IMR-90 (cell line): ENCODE measurements around the gene OSBPL9. TPM values are rescaled to one million over a fixed set of nuclear protein-coding genes. Genes with fewer than 3 reads are reported as not detected.

Experiments
- ATAC-seq: fragments of 200-7000 bp; cut with Tn5 transposase; 2 replicates; pipeline ENCODE4 v1.9.1; 2020; ENCODE audit warnings: low read depth, mild to moderate bottlenecking, moderate library complexity
- BruUV-seq: library from RNA; stranded (reverse); fragments of 400-500 nt; replicated peaks from 2 replicates; lab custom pipeline; 2021; lab: Mats Ljungman, UMichigan
- CTCF ChIA-PET: fragments of 300-600 bp; formaldehyde crosslinking; extraction: SDS; loops from one replicate; lab custom pipeline; 2021; ENCODE audit warnings: antibody characterized with exemption; lab: Yijun Ruan, JAX
- POLR2A ChIA-PET: fragments of 300-600 bp; sonication (Branson Sonifier 250); formaldehyde crosslinking; loops from one replicate; lab custom pipeline; 2022; ENCODE audit warnings: antibody characterized with exemption; ENCODE audit not compliant: unreplicated experiment; lab: Charles Lee
- DNase-seq: peaks from one replicate; pipeline ENCODE4 v3.0.0; 2013
- H2AFZ ChIP-seq: replicated peaks from 2 replicates; pipeline ENCODE3; 2013; ENCODE audit warnings: low read length, mild to moderate bottlenecking; ENCODE audit not compliant: poor library complexity
- H2AK5ac ChIP-seq: 2 replicates; pipeline ENCODE4 v1.6.1; 2013; ENCODE audit warnings: low read depth, low read length, inconsistent platforms
- H2AK9ac ChIP-seq: replicated peaks from 2 replicates; pipeline ENCODE3; 2013; ENCODE audit warnings: mild to moderate bottlenecking, low read depth, low read length, moderate library complexity; ENCODE audit not compliant: poor library complexity
- H2BK120ac ChIP-seq: 2 replicates; pipeline ENCODE4 v1.6.1; 2013; ENCODE audit warnings: low read depth, low read length, inconsistent platforms
- H2BK15ac ChIP-seq: 3 replicates; pipeline ENCODE4 v1.6.1; 2013; ENCODE audit warnings: low read depth, low read length, inconsistent platforms
- H2BK20ac ChIP-seq: 2 replicates; pipeline ENCODE4 v1.6.1; 2013; ENCODE audit warnings: low read depth, mild to moderate bottlenecking, inconsistent platforms, low read length, moderate library complexity
- H2BK5ac ChIP-seq: 2 replicates; pipeline ENCODE4 v1.6.1; 2013; ENCODE audit warnings: mild to moderate bottlenecking, low read depth, low read length, inconsistent platforms; ENCODE audit not compliant: poor library complexity, severe bottlenecking
- H3K14ac ChIP-seq: replicated peaks from 2 replicates; pipeline ENCODE4 v1.6.1; 2013; ENCODE audit warnings: low read depth, low read length, inconsistent platforms
- H3K18ac ChIP-seq: 2 replicates; pipeline ENCODE4 v1.6.1; 2013; ENCODE audit warnings: low read depth, low read length, control low read depth
- H3K23ac ChIP-seq: 2 replicates; pipeline ENCODE4 v1.6.1; 2013; ENCODE audit warnings: low read depth, low read length, inconsistent platforms
- H3K27ac ChIP-seq: 2 replicates; pipeline ENCODE4 v1.5.1; 2013; ENCODE audit warnings: mild to moderate bottlenecking, control low read depth, low read length; ENCODE audit not compliant: insufficient read depth
- H3K27me3 ChIP-seq: 2 replicates; pipeline ENCODE4 v1.6.1; 2013; ENCODE audit warnings: low read length; ENCODE audit not compliant: control insufficient read depth, insufficient read depth
- H3K36me3 ChIP-seq: 2 replicates; pipeline ENCODE4 v1.6.1; 2013; ENCODE audit warnings: low read length, mixed read lengths; ENCODE audit not compliant: control insufficient read depth, insufficient read depth
- H3K4ac ChIP-seq: 2 replicates; pipeline ENCODE4 v1.6.1; 2013; ENCODE audit warnings: low read depth, low read length, inconsistent platforms
- H3K4me1 ChIP-seq: 2 replicates; pipeline ENCODE4 v1.6.1; 2013; ENCODE audit warnings: low read length, mixed read lengths; ENCODE audit not compliant: control insufficient read depth, insufficient read depth
- H3K4me2 ChIP-seq: 2 replicates; pipeline ENCODE4 v1.6.1; 2013; ENCODE audit warnings: low read depth, mild to moderate bottlenecking, control low read depth, low read length, moderate library complexity
- H3K4me3 ChIP-seq: 2 replicates; pipeline ENCODE4 v1.5.1; 2013; ENCODE audit warnings: low read depth, mild to moderate bottlenecking, control low read depth, low read length, moderate library complexity; ENCODE audit not compliant: insufficient read depth
- H3K56ac ChIP-seq: 2 replicates; pipeline ENCODE4 v1.6.1; 2013; ENCODE audit warnings: low read length, inconsistent platforms; ENCODE audit not compliant: insufficient read depth; ENCODE audit errors: extremely low read depth
- H3K79me1 ChIP-seq, 2 experiments: 2 replicates each; pipeline ENCODE4 v1.6.1; 2013; ENCODE audit warnings: low read length in 2 of 2, inconsistent platforms in 1 of 2, low read depth in 1 of 2
- H3K9ac ChIP-seq: 2 replicates; pipeline ENCODE4 v1.6.1; 2013; ENCODE audit warnings: low read depth, low read length, control low read depth
- H3K9me1 ChIP-seq: 2 replicates; pipeline ENCODE4 v1.6.1; 2013; ENCODE audit warnings: low read length, inconsistent platforms; ENCODE audit not compliant: insufficient read depth
- H3K9me3 ChIP-seq: 2 replicates; pipeline ENCODE4 v1.6.1; 2013; ENCODE audit warnings: low read length; ENCODE audit not compliant: control insufficient read depth, insufficient read depth
- H4K20me1 ChIP-seq: 2 replicates; pipeline ENCODE4 v1.6.1; 2013; ENCODE audit warnings: low read length, inconsistent platforms; ENCODE audit not compliant: insufficient read depth
- H4K5ac ChIP-seq: 2 replicates; pipeline ENCODE4 v1.6.1; 2013; ENCODE audit warnings: mild to moderate bottlenecking, low read depth, low read length, control low read depth
- H4K8ac ChIP-seq, 2 experiments: 2 replicates each; pipeline ENCODE4 v1.6.1; 2013; ENCODE audit warnings: low read depth in 2 of 2, low read length in 2 of 2, control low read depth in 1 of 2, inconsistent platforms in 1 of 2
- H4K91ac ChIP-seq: 2 replicates; pipeline ENCODE4 v1.6.1; 2013; ENCODE audit warnings: low read depth, low read length, inconsistent platforms; ENCODE audit not compliant: insufficient read depth
- BHLHE40 ChIP-seq: fragments of 150-350 bp; IDR thresholded peaks from 2 replicates; pipeline ENCODE4 v1.6.1; 2016; ENCODE audit warnings: mild to moderate bottlenecking, low read depth, low read length
- CEBPB ChIP-seq: IDR thresholded peaks from 2 replicates; pipeline ENCODE4 v1.6.1; 2012; ENCODE audit warnings: low read depth, low read length, improper control_type of control experiment
- CHD1 ChIP-seq: IDR thresholded peaks from 2 replicates; pipeline ENCODE4 v1.6.1; 2012; ENCODE audit warnings: low read depth, low read length, improper control_type of control experiment
- CTCF ChIP-seq: conservative IDR thresholded peaks from 2 replicates; pipeline ENCODE4 v1.5.1; 2012; ENCODE audit warnings: mild to moderate bottlenecking, low read depth, low read length, improper control_type of control experiment
- FOS ChIP-seq: fragments of 150-350 bp; IDR thresholded peaks from 2 replicates; pipeline ENCODE4 v1.6.1; 2016; ENCODE audit warnings: low read depth, low read length
- MAFK ChIP-seq: IDR thresholded peaks from 2 replicates; pipeline ENCODE4 v1.6.1; 2012; ENCODE audit warnings: low read depth, low read length, improper control_type of control experiment
- MAZ ChIP-seq: IDR thresholded peaks from 2 replicates; pipeline ENCODE4 v1.6.1; 2012; ENCODE audit warnings: low read depth, mild to moderate bottlenecking, low read length, improper control_type of control experiment, moderate library complexity, borderline replicate concordance
- MXI1 ChIP-seq: IDR thresholded peaks from 2 replicates; pipeline ENCODE4 v1.6.1; 2012; ENCODE audit warnings: low read depth, mild to moderate bottlenecking, low read length, moderate library complexity, borderline replicate concordance
- NFE2L2 ChIP-seq: fragments of 150-350 bp; IDR thresholded peaks from 2 replicates; pipeline ENCODE4 v1.6.1; 2016; ENCODE audit warnings: low read depth, mild to moderate bottlenecking, low read length
- POLR2A ChIP-seq: IDR thresholded peaks from 2 replicates; pipeline ENCODE4 v1.6.1; 2012; ENCODE audit warnings: mild to moderate bottlenecking, low read depth, low read length
- RAD21 ChIP-seq: IDR thresholded peaks from 2 replicates; pipeline ENCODE4 v1.6.1; 2012; ENCODE audit warnings: low read length, improper control_type of control experiment
- RCOR1 ChIP-seq: IDR thresholded peaks from 2 replicates; pipeline ENCODE4 v1.6.1; 2012; ENCODE audit warnings: mild to moderate bottlenecking, low read length, improper control_type of control experiment; ENCODE audit not compliant: insufficient replicate concordance
- RFX5 ChIP-seq: IDR thresholded peaks from 2 replicates; pipeline ENCODE4 v1.8.0; 2012; ENCODE audit warnings: low read depth, mild to moderate bottlenecking, low read length, moderate library complexity
- SMC3 ChIP-seq: fragments of 150-350 bp; IDR thresholded peaks from 2 replicates; pipeline ENCODE4 v1.6.1; 2016; ENCODE audit warnings: low read depth, mild to moderate bottlenecking, antibody characterized with exemption, low read length, moderate library complexity
- dilution Hi-C: fragments of 300-500 bp; cut with HindIII; formaldehyde crosslinking; loops from one replicate; pipeline ENCODE4 v1.14.3; 2018; ENCODE audit warnings: low sequenced_read_pairs; ENCODE audit not compliant: unreplicated experiment
- in situ Hi-C: fragments of 300-500 bp; cut with MboI; formaldehyde crosslinking; loops from 3 replicates; pipeline ENCODE4 v1.14.3; 2019; ENCODE audit warnings: low sequenced_read_pairs, inconsistent platforms, mixed read lengths
- intact Hi-C: fragments of 100-400 bp; cut with micrococcal nuclease; formaldehyde crosslinking; loops from 2 replicates; pipeline ENCODE4 v1.10.0; 2022
- polyA plus RNA-seq, 3 experiments: library from polyadenylated mRNA; depleted of rRNA; stranded (reverse); fragments of >200 nt; gene quantifications; 2 replicates each; pipeline ENCODE4 v1.2.3, GENCODE V29; 2012; ENCODE audit warnings: low replicate concordance in 1 of 3
- total RNA-seq: library from RNA; depleted of rRNA; stranded (reverse); fragments of >200 nt; gene quantifications from 2 replicates; pipeline ENCODE4 v1.2.3, GENCODE V29; 2012
- TF ChIP-seq, protein P1 (sequence below): fragments of 150-350 bp; IDR thresholded peaks from 2 replicates; pipeline ENCODE4 v1.6.1; 2016; ENCODE audit warnings: low read depth, mild to moderate bottlenecking, low read length, moderate library complexity, borderline replicate concordance
- TF ChIP-seq, protein P2 (sequence below): fragments of 150-350 bp; IDR thresholded peaks from 2 replicates; pipeline ENCODE4 v1.6.1; 2017; ENCODE audit warnings: mild to moderate bottlenecking, antibody characterized with exemption, low read length, low read depth

Gene OSBPL9
- total and polyA plus RNA-seq, 2 of the 4 experiments (the other 2 are of a cell fraction): 51.4 to 127 TPM

- H2BK20ac ChIP-seq: 0 out of 2 replicates have a peak overlapping the region, but pooled peaks have one; percentile 28
Observed at GRCh38 chr1:51652599-51652998, 35.7 kb downstream of the OSBPL9 start.

More at GRCh38 chr1:51652599-51652998, 35.7 kb downstream of the OSBPL9 start:
- H3K56ac ChIP-seq: no peak overlapping the region
- H2BK5ac ChIP-seq: no peak overlapping the region
- peak overlapping the region; percentile 70; the same call in 1 of the 2 replicates for H3K23ac ChIP-seq
- BruUV-seq: no TSS peak
- peak overlapping the region; percentile 58; the same call in 1 of the 2 replicates for H3K4ac ChIP-seq
- H4K8ac ChIP-seq: no peak overlapping the region
- no peak overlapping the region for H3K4me2 ChIP-seq
- no peak for DNase-seq
- in situ Hi-C loops (no loop called here), dilution Hi-C loops (no loop called here), intact Hi-C loops (no loop called here)
- 0 out of 2 replicates have a peak, but pooled peaks cover 3% of the 10 kb centered on the region for H4K20me1 ChIP-seq
- H3K14ac ChIP-seq: no peak overlapping the region
- H3K9ac ChIP-seq: no peak overlapping the region
- CTCF ChIA-PET: interaction anchor here (0.5 to 0.6 kb wide), 2 partner anchors 38 to 41 kb away, joined by 4 to 7 read pairs; no protein-coding TSS in a partner anchor
- no peak overlapping the region for H2AK9ac ChIP-seq
- H3K4me1 ChIP-seq: peaks cover 18% of the 10 kb centered on the region
- no peak for ATAC-seq
- H3K9me3 ChIP-seq: no peaks in the 10 kb centered on the region
- H3K4me3 ChIP-seq: no peak overlapping the region
- H3K27ac ChIP-seq: no peak overlapping the region
- H4K91ac ChIP-seq: no peak overlapping the region
- POLR2A ChIA-PET: no interaction called here
- H3K18ac ChIP-seq: no peak overlapping the region
- H2BK120ac ChIP-seq: no peak overlapping the region
- H3K79me1 ChIP-seq: peaks cover 40 to 76% of the 10 kb centered on the region in 2 experiments
- peaks cover 4% of the 10 kb centered on the region; the same call in 1 of the 2 replicates for H3K36me3 ChIP-seq
- H4K5ac ChIP-seq: no peak overlapping the region
- TF ChIP-seq MXI1 (no peak), CEBPB (no peak), BHLHE40 (no peak), NFE2L2 (no peak), RFX5 (no peak), FOS (no peak), RCOR1 (no peak), RAD21 (no peak), SMC3 (no peak), CTCF (no peak), MAFK (no peak), MAZ (no peak), CHD1 (no peak), POLR2A (no peak)
- TF ChIP-seq, protein P1, sequence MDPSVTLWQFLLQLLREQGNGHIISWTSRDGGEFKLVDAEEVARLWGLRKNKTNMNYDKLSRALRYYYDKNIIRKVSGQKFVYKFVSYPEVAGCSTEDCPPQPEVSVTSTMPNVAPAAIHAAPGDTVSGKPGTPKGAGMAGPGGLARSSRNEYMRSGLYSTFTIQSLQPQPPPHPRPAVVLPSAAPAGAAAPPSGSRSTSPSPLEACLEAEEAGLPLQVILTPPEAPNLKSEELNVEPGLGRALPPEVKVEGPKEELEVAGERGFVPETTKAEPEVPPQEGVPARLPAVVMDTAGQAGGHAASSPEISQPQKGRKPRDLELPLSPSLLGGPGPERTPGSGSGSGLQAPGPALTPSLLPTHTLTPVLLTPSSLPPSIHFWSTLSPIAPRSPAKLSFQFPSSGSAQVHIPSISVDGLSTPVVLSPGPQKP: no peak
- TF ChIP-seq, protein P2, sequence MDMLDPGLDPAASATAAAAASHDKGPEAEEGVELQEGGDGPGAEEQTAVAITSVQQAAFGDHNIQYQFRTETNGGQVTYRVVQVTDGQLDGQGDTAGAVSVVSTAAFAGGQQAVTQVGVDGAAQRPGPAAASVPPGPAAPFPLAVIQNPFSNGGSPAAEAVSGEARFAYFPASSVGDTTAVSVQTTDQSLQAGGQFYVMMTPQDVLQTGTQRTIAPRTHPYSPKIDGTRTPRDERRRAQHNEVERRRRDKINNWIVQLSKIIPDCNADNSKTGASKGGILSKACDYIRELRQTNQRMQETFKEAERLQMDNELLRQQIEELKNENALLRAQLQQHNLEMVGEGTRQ: no peak
- no peak overlapping the region for H2AFZ ChIP-seq
- no peak overlapping the region for H2AK5ac ChIP-seq
- H2BK15ac ChIP-seq: no peak overlapping the region
- H3K27me3 ChIP-seq: no peaks in the 10 kb centered on the region
- peaks cover 19% of the 10 kb centered on the region for H3K9me1 ChIP-seq
